Fibroblast of upper back skin (primary cell): Measurements from ENCODE around the gene KRT27.

Experiments used
- DNase-seq: peaks from one replicate; pipeline ENCODE4 v3.0.0-alpha.2; 2013

The KRT27 gene

DNA sequence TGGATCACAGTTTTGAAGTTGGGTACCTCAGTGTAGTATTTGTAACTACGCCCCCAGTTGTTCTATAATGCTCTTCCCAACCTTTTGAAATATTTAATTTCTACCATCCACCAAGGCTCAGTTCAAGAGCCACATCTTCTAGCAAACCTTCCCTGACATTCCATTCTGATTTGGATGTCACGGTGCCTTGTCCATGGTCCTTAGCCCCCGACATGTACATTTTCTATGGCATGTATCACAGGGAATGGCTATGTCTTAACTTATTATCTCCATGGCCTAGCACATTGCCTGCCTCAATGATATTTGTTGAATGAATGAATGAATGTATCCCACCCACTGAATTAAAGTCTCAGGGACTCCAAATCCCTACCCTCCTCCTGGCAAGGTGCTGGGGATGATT is 23.8 kb upstream of the KRT27 start:
- no peak for DNase-seq

DNA sequence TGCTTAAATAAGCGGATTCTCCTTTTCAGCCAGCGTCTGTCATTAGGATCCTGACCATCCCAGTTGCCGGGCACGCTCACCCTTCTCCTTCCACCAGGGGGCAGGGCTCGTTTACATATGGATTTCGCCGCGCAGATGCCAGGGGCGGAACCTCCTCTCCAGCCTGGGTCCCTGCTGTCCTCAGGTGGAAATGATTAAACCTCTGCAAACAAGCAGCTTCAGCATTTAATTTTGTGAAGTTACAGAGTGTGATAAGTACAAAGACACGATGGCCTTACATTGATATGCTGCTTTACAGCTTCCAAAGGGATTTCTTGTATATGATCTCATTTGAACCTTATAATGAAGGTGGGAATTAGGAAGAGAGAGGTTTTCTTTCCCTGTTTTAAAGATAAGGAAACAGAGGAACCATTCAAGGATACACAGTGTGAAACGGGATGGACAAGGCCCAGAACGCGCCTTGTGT is 21.3 kb upstream of the KRT27 start:
- peak; percentile 66 for DNase-seq

DNA sequence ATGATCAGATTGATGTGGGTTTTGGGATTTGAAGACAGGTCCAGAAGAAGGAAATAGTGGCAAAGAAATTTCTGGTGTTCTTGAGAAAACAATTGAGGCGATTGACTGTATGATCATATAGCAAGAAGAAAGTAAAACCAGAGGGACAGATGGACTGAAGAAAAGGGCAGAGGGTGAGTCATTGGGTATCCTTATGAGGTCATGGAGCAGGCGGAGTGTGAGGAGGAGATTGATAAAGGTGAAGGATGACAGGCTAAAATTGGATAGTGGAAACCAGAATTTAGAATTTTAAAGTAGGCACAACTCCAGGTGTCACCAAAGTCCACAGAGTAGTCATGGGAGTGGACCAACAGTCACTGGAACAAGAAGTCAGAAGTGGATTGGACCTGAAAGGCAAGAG is 18.8 kb upstream of the KRT27 start:
- no peak for DNase-seq

DNA sequence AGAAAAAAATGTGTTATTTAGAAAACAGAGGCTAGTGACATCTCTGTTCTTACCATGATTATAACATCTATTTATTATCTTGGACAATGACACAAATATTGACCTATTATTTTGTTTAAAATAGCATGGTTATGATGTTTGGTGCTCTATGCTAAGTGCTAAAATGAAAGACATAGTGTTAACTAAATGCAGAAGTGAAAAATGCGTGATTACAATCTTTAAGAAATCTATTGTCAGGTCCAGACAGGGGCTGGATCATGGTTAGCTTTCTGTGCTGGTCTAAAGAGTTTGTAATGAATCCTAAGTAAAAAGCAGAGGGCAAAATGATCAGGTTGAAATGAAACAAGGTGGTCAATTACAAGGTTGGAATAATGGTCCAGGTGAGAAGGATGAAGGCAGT is 18.0 kb upstream of the KRT27 start:
- no peak for DNase-seq

DNA sequence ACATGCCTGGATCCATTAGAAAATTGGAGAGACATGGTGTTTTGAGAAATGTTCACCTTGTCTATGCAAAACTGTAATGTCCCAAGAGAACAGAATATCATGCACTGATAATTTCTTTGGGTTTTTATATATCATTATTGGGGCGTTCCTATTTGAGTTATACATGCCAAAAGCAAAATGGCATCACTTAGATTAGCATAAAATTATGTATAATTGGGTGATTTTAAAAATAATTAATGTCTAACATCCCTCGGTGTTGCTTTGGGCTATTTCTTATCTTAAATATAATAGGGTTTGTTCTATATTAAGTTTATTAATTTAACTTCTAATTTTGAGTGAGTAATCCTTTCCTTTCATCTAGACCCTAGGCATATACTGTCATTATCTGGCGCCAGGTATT is 17.5 kb upstream of the KRT27 start, which contains the start of gene KRT28:
KRT28 (minus strand) TSS at position 101 of the 400 bp plus-strand sequence; CDS start at position 35, 66 bp downstream.
- no peak for DNase-seq

DNA sequence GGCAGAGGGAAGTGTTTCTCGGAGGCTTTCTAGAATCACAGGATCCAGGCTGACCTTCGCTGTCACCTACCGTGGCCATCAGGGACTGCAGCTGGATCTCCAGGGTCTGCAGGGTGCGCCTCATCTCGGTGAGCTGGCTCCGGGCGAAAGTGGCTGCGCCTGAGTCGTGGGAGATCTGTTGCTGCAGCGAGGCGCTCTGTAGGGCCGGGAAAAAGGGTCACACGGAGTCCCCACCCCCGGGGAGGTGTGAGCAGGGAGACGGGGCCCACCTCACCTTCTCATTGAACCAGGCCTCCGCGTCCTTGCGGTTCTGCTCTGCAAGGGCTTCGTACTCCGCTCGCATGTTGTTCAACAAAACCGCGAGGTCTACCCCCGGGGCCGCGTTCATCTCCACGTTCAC is 14.5 kb upstream of the KRT27 start:
- DNase-seq = no peak

DNA sequence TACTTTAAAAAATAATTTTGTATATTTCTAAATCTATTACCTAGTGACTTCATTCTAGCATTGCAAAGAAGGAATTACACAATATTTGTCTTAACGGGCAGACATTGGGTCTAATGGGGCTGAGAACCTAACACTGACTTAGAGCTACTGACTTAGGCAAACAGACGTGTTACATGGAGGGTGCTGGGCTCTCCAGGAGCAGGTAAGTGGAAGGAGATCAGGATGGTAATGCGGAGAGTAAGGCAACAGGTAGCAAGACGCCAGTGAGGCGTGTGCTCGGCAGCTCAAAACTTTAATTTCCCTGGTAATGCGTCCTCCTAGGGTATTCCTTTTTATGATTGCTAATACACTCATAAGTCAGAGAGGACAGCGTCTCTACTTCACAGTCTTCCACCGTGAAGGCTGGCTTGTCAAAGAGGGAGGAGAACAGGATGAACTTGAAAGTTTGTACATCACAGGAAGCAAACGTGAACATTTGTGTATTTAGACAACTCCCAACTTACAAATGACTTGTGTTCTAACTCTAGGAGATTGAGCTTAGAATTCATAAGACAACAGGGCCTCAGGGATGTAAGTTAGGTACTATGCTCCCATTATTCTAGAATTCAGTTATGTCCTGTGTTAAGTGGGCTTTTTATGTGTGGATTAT is 12.8 kb upstream of the KRT27 start:
- DNase-seq = no peak

DNA sequence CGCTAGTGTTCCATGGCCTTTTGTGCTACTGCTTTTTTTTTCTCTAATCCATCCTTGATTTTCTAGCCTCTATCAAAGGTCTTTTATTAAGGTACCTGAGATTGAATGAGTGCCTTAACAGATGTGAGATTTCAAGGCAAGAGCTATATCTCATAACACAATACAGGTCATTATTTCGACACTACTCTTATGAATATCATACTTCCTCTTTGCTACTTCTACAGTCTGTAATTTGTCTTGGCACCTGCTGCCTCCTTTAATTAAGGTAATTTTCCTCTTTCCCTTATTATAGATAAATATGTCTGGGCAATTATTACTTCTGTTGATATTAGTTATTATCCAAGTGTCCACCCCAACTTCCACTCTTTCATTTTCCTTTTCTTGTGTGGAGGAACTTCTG is 12.1 kb upstream of the KRT27 start:
- DNase-seq = no peak

DNA sequence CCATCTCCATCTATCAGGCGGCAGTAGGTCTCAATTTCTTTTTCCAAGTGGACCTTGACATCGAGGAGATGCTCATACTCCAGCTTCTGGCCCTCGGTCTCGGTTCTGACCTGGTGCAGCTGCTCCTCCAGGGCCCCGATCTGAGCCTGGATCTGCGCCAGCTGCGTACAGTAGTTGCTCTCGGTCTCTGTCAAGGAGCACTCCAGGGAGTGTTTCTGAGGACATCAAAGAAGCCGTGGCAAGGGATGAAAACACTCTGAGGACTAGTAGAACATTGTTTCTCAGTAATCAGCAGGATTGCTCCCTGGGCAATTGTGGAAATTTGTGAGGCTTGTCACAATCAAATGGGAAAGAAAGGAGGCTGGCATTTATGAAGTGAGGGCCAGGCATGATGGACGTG is 11.5 kb upstream of the KRT27 start:
- no peak for DNase-seq

DNA sequence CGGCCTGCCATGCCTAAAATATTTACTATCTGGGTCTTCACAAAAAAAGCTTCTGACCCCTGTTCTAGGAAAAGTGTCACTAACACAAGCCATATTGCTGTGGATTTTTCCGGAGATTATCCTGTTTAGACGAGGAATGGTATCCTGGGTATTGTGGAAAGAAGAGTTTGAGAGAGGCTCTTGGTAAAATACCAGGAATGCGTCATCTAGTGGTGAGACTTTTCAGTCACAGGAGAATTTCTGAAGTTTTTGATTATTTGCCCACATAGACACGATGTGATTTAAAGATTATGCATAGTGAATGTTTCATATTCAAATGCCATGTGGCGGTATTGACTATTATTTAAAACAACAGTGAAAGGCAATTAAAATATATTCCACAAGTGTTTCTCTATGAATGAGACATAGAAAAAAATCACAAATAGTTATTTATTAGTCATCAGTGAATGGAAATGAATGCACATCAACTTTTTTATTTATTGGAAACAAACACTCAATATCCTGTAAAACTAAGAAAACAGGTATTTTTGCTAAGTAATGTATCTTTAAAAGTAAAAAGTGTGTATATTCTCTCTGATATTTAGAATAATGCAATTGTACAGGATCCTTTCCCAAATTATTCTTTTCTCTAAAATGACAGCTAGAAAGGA is 9.6 kb upstream of the KRT27 start:
- DNase-seq = peak; percentile 50

DNA sequence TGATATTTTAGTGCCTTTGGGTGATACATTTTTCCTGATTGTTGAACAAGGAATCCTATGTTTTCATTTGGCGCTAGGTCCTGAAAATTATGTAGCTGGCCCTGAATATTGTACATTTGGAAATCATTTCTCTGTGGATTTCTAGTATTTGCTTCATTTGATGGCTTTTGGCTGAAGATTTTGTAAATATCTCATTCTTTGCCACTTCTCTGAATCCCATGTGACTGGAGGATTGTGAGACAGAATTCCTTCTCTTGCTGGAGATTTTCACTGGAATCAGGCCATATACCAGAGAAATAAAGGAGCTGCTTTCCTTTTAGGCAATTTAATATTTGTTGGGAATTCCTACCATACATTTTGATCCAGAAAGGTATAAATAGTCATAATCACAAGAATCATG is 8.8 kb upstream of the KRT27 start:
- DNase-seq = peak; percentile 17

DNA sequence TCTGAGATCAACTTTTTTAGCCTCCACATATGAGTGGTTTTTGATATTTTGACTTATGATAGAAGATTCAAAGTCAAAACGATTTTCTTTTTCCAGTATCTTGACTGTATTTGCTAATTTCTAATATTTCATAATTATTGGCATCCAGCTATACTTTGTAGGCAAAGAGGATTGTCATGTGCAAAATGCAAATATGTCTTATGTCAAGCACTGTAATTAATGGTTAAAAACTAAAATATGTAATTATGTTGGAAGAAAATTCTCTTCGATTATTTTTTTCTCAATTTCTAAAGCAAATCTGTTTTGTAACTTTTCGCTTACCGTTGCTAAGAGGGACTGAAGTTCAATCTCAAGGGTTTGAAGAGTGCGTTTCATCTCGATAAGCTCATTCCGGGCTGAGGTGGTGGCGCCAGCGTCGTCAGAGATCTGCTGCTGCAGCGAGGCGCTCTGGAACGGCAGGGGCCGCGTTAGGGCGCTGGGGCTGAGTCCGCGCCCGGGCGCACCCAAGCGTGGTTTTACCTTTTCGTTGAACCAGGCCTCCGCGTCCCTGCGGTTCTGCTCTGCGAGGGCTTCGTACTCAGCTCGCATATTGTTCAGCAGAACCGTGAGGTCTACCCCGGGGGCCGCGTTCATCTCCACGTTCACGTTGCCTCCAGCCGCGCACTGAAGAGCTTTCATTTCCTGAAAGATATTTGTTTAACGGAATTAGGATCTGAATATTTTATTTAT is 3.0 kb downstream of the KRT27 start:
- no peak for DNase-seq

DNA sequence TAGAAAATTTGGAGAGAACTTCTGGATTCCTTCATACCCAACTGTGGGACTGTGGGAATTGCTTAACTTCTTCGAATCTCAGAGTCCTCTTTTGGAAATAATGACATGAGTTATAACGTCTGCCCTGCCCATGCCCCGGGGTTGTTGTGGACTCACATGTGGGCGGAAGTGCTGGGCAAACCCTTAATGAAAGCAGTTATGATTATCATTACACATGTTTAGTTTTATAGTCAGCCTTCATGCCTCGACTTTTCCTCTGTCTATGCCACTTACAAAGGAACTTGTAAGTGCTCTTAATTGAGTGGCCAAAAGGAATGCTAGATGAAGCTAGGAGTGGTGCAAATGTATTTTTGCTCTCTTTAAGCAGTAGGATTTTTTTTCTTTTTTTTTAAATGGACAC is 3.9 kb downstream of the KRT27 start:
- DNase-seq = no peak

DNA sequence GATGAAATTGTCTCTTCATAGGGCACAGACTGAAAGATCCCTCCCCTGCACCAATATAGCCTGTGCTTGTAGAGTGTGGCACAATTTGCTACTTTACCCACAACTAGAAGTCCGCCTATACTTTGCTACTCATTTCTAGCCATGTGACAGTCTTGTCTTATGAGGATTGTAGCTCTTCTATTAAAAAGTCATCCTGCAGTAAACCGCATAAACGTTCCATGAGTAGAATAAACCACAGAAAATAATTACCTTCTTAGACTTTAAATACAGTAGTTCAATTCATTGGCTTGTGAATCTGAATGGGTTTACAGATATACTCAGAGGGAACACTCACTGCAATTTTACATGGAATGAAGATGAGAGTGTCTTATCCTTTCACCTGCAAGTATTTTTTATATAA is 4.4 kb downstream of the KRT27 start:
- DNase-seq = no peak

DNA sequence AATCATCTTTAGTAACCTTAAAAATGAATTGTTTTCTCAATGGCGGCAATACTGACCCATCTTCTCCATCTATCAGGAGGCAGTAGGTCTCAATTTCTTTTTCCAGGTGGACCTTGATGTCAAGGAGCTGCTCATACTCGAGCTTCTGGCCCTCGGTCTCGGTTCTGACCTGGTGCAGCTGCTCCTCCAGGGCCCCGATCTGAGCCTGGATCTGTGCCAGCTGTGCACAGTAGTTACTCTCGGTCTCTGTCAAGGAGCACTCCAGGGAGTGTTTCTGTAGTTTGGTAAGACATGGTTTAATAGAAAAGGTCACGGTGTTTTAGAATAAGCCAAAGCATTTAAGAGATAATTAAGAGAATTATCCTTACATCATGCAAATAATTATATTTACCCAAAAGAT is 4.9 kb downstream of the KRT27 start:
- no peak for DNase-seq

DNA sequence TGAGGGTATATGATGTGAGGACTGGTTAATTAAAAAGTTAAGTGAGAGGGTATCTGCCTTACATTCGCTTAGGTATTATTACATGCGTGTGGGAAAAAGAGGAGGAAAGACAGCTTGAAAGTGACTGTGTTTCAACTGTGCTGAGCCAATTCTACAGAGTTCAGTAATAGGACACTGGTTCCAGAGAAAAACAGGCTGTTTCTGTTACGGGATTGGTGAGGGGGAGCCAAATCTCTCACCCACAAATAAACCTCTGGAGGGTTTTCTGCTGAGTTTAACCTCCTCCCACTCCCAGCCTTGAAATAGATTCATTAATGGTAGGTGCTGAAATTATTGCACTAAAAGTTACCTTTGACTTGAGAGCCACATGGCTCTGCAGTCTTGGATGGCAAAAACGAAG is 6.4 kb downstream of the KRT27 start:
- no peak for DNase-seq

DNA sequence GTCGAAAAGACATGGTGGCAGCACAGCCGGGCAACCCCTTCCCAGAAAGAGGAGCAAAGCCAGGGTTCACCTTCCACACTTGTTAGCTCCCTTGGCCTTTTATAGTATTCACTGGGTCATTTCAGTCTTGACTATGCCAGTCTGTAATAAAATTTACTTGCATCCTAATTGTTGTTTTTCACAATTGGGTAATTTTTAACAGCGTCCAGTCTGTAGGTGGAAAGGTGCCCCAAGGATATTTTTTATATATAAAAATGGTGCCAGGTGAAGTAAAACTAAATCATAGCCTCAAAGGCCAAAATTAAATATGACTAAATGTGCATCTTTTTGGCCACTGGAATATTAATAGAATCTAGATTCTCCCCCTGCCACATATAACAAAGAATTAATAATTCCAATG is 10.2 kb downstream of the KRT27 start, which contains the start of gene KRT26:
KRT26 (minus strand) TSS at position 101 of the 400 bp plus-strand sequence; CDS start at position 13, 88 bp downstream.
- DNase-seq = no peak

DNA sequence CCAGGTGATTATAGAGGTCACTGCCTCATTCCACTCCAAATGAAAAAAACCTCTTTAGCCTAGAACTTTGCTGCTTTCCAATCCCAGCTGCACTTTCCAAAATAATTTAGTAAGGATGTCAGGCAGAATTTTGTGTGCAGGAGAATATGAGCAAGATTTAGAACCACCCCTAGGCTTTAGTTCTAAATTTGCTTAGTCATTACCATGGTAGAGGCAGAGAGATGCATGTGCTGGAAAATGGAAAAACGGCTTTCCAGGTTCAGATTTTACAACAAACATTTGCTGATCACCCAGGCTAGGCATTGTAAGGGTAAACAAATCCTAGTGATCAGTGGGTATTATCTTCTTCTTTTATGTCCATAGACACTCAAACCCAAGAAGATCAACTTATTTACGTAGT is 16.7 kb downstream of the KRT27 start:
- DNase-seq = no peak

DNA sequence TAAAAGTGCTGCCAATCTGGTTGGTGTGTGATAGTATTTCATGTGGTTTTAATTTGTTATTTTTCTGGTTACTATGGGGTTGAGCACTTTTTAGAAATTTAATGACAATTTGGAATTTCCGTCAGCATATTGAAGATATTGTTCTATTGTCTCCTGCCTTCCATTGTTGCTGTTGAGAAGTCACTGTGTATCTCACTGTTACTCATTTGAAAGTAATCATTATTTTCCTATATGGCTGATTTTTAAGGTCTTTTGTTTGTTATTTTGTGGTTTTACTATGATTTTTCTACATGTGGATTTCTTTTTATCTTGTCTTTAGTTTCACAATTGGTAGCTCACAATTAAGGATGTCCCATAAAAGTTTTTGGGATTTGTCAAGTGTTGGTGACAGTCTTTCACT is 18.6 kb downstream of the KRT27 start:
- no peak for DNase-seq

DNA sequence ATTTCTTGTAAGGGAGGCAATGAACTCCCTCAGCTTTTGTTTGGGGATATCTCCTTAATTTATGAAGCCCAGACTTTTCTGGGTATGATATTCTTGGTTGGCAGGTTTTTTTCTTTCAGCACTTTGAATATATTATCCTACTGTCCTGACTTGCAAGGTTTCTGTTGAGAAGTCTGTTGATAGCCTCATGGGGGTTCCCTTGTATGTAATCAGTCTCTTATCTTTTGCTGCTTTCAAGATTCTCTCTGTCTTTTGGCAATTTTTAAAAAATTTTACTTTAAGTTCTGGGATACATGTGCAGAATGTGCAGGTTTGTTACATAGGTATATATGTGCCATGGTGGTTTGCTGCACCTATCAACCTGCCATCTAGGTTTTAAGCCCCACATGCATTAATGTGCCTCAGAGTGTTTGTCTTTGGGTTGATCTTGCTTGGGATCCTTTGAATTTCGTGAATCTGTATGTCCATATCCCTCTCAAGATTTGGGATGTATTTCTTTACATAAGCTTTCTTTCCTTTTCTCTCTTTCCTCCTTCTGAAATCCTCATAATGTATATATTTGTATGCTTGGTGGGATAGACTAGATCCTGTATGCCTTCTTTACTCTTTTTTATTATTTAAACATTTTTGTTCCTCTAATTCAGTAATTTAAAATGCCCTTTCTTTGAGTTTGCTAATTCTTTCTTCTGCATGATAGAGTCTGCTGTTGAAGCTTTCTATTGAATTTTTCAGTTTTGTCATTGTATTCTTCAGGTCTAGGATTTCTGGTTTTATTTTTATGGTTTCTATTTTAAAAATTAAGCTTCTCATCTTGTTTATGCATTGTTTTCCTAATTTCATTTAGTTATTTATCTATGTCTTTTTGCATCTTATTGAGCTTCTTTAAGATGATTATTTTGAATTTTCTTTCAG is 22.0 kb downstream of the KRT27 start:
- DNase-seq = no peak

DNA sequence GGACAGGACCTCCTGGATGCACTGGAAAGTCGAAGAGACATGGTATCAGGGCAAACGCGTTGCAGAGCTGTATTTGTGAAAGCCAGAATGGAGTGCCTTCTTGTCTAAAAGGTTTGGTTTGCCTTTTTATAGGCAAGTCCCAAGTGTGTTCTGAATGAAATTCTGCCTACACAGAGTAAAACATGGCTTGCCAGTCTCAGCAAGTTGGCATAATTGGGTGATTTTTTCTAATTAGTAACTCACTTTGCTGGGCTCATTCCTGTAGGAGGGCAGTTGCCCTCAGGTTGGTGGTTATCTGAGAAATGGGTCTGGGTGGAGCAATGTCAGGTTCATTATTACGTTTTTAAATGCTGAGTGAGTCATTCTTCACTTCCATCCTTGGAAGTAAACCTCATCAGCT is 27.1 kb downstream of the KRT27 start, which contains the start of gene KRT25:
KRT25 (minus strand) TSS at position 101 of the 400 bp plus-strand sequence; CDS start at position 41, 60 bp downstream.
- no peak for DNase-seq

DNA sequence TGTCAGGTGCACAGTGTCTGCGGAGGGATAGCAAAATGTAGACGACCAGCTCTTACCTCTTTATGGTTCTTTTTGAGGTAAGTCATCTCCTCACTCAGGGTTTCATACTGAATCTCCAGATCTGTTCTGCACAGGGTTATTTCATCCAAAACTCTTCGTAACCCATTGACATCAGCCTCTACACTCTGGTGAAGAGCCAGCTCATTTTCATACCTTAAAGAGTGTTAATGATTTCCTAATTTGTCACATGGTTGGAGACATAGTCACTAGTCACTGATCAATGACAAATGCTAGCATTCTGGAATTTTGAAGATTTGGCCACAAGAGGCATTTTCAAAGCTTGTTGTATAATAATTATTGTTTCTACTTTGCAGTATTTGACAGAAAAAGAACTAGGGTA is 28.5 kb downstream of the KRT27 start:
- no peak for DNase-seq

DNA sequence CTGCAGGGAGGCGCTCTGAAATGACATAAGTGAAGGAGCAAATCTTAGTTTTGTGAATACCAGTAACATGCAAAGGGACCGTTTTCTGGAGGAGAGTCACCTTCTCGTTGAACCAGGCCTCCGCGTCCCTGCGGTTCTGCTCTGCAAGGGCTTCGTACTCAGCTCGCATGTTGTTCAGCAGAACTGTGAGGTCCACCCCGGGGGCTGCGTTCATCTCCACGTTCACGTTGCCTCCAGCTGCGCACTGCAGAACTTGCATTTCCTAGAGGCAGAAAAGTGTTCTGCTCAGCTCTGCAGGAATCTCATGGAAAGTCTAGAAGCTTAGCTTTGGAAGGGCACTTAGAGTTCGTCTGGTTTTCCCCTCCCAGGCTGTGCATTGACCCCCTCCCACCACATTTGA is 31.3 kb downstream of the KRT27 start:
- no peak for DNase-seq
